Esophagus (tissue), 2 donors: ENCODE results near the gene HPSE2. TPM values are rescaled to one million over a fixed set of nuclear protein-coding genes. Genes with fewer than 3 reads are reported as not detected.

ENCODE experiments used
- H3K27ac ChIP-seq, 2 donors: one replicate each; pipeline ENCODE4 v1.5.1; 2013; ENCODE audit warnings: low read depth in 2 of 2, mild to moderate bottlenecking in 2 of 2, inconsistent platforms in 1 of 2, low read length in 1 of 2, moderate library complexity in 1 of 2
- H3K27me3 ChIP-seq, 2 donors: one replicate each; pipeline ENCODE4 v1.6.1; 2013; ENCODE audit warnings: low read length in 2 of 2, control low read depth in 1 of 2, mild to moderate bottlenecking in 1 of 2; ENCODE audit not compliant: insufficient read depth in 2 of 2, control insufficient read depth in 1 of 2
- H3K36me3 ChIP-seq, 2 donors: one replicate each; pipeline ENCODE4 v1.6.1; 2013; ENCODE audit warnings: low read length in 1 of 2; ENCODE audit not compliant: control insufficient read depth in 2 of 2, insufficient read depth in 2 of 2
- H3K4me1 ChIP-seq, 2 donors: one replicate each; pipeline ENCODE4 v1.6.1; 2013; ENCODE audit warnings: low read length in 1 of 2; ENCODE audit not compliant: control insufficient read depth in 2 of 2, insufficient read depth in 2 of 2
- H3K4me3 ChIP-seq, 2 donors: one replicate each; pipeline ENCODE4 v1.5.1; 2013; ENCODE audit warnings: low read length in 2 of 2, mild to moderate bottlenecking in 2 of 2, low read depth in 1 of 2, moderate library complexity in 1 of 2
- H3K9me3 ChIP-seq, 2 donors: one replicate each; pipeline ENCODE4 v1.6.1; 2013; ENCODE audit warnings: mild to moderate bottlenecking in 2 of 2, low read depth in 1 of 2, low read length in 1 of 2, moderate library complexity in 1 of 2; ENCODE audit not compliant: control insufficient read depth in 2 of 2, insufficient read depth in 1 of 2
- WGBS, 2 donors: extraction: QIAGEN DNeasy Blood & Tissue Kit; methylation state at CpG; one replicate each; pipeline ENCODE4 v1.1.7; 2013; 5-methylcytosine and 5-hydroxymethylcytosine counted together
- polyA plus RNA-seq, 2 donors: library from polyadenylated mRNA; stranded (reverse); fragments of 200-250 nt; gene quantifications; one replicate each; pipeline ENCODE4 v1.2.3, GENCODE V29; 2013
- donor health status: healthy with polysubstance abuse.
- donor health status: Bipolar disorder and iron deficiency.

Gene HPSE2
- polyA plus RNA-seq, 2 donors: 2.1 to 3.5 TPM

DNA sequence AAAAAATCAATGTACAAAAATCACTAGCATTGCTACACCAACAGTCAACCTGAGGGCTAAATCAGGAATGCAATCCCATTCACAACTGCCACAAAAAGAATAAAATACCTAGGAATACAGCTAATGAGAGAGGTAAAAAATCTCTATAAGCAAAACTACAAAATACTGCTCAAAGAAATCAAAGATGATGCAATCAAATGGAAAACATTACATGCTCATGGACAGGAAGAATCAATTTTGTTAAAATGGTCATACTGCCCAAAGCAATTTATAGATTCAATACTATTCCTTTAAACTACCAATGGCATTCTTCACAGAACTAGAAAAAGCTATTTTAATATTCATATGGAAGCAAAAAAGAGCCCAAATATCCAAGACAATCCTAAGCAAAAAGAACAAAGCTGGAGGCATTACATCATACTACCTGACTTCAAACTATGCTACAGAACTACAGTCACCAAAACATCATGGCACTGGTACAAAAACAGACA lies 116.3 kb downstream of the HPSE2 start:
- Histone ChIP-seq H3K4me3 (no peak overlapping the region), H3K27ac (no peak overlapping the region), H3K36me3 (no peaks in the 10 kb centered on the region), H3K4me1 (no peaks in the 10 kb centered on the region), H3K9me3 (no peaks in the 10 kb centered on the region), H3K27me3 (no peaks in the 10 kb centered on the region)

- Histone ChIP-seq H3K27ac (no peak overlapping the region), H3K4me3 (no peak overlapping the region), H3K4me1 (no peaks in the 10 kb centered on the region), H3K9me3 (no peaks in the 10 kb centered on the region), H3K36me3 (no peaks in the 10 kb centered on the region), H3K27me3 (no peaks in the 10 kb centered on the region)
These were observed 119.9 kb downstream of the HPSE2 start for GRCh38 chr10:99115703-99116102.

DNA sequence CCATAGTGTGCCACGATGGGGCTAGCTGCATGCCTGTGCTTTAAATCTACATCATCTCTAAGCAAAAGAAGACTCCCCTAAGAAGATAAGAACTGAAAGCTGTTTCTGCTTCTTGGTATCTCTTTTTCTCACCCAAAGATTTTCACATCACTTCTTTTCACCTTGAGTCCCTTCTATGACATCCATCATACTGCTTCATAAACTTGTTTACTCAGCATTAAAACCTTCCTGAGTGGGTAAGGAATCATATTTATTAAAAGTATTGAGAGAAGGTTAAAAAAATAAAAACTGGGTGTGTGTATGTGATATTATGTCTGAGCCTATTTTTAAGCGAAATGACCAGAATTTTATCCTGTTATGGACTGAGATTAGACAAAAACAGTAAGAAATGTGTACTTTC lies 150.3 kb downstream of the HPSE2 start:
- H3K4me3 ChIP-seq: no peak overlapping the region
- no peaks in the 10 kb centered on the region for H3K27me3 ChIP-seq
- H3K9me3 ChIP-seq: no peaks in the 10 kb centered on the region
- no peaks in the 10 kb centered on the region for H3K36me3 ChIP-seq
- WGBS, 2 donors: 81 to 82% methylated on average over 2 of the region's 2 CpGs
- H3K4me1 ChIP-seq: no peaks in the 10 kb centered on the region
- H3K27ac ChIP-seq: no peak overlapping the region

GRCh38 chr10:99084161-99084560 lies 151.5 kb downstream of the HPSE2 start:
- 61 to 67% methylated on average over 3 of the region's 3 CpGs for WGBS, 2 donors
- H3K4me1 ChIP-seq: no peaks in the 10 kb centered on the region
- no peaks in the 10 kb centered on the region for H3K36me3 ChIP-seq
- peaks cover 0 to 3% of the 10 kb centered on the region in 2 donors for H3K9me3 ChIP-seq
- H3K27ac ChIP-seq: no peak overlapping the region
- H3K4me3 ChIP-seq: no peak overlapping the region
- H3K27me3 ChIP-seq: no peaks in the 10 kb centered on the region

DNA sequence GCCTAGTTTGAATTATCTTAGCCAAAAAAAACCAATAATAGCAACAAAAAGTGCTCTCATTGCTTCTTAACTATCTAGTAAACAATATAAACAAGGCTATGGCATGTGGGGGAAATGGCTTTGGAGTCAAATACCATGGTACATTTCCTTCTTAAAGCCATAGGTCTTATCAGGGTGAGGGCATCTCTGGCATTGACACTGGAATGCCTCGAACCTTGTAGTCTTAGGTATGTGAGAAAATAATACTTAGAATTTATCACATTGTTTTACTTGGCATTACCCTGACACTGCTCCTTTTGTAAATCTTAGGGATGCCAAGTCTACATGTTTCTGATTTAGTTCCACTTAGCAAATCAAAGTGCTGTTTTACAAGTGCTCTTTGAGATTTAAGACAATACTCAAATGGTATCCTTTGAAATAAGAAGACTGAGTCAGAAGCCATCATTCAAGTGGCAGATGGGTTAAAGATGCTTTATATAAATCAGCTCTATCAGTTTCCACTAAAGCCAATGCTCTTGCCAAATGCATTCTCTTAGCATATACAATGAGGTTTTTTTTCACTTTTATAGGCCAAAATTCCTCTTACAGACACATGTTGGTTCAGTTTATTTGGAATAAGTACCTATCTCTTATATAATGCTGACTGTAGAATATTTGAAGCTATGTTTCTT lies 155.2 kb downstream of the HPSE2 start:
- Histone ChIP-seq H3K27me3 (no peaks in the 10 kb centered on the region), H3K9me3 (peaks cover 0 to 3% of the 10 kb centered on the region in 2 donors), H3K4me3 (no peak overlapping the region), H3K27ac (no peak overlapping the region), H3K36me3 (no peaks in the 10 kb centered on the region), H3K4me1 (no peaks in the 10 kb centered on the region)
- 37 to 55% methylated on average over 1 of the region's 1 CpG for WGBS, 2 donors

- H3K9me3 ChIP-seq: no peaks in the 10 kb centered on the region
- H3K4me1 ChIP-seq: no peaks in the 10 kb centered on the region
- no peak overlapping the region for H3K4me3 ChIP-seq
- H3K27ac ChIP-seq: no peak overlapping the region
- no peaks in the 10 kb centered on the region for H3K36me3 ChIP-seq
- H3K27me3 ChIP-seq: no peaks in the 10 kb centered on the region
These were observed 173.1 kb downstream of the HPSE2 start for GRCh38 chr10:99062591-99062990.

GRCh38 chr10:99058762-99059161 lies 176.9 kb downstream of the HPSE2 start:
- H3K4me1 ChIP-seq: no peaks in the 10 kb centered on the region
- H3K36me3 ChIP-seq: no peaks in the 10 kb centered on the region
- H3K9me3 ChIP-seq: no peaks in the 10 kb centered on the region
- H3K4me3 ChIP-seq: no peak overlapping the region
- no peak overlapping the region for H3K27ac ChIP-seq
- no peaks in the 10 kb centered on the region for H3K27me3 ChIP-seq

- Histone ChIP-seq H3K4me3 (no peak overlapping the region), H3K9me3 (no peaks in the 10 kb centered on the region), H3K4me1 (no peaks in the 10 kb centered on the region), H3K27ac (no peak overlapping the region), H3K27me3 (no peaks in the 10 kb centered on the region), H3K36me3 (no peaks in the 10 kb centered on the region)
- 51 to 53% methylated on average over 4 of the region's 4 CpGs for WGBS, 2 donors
These were observed 177.5 kb downstream of the HPSE2 start for GRCh38 chr10:99057936-99058690.

DNA sequence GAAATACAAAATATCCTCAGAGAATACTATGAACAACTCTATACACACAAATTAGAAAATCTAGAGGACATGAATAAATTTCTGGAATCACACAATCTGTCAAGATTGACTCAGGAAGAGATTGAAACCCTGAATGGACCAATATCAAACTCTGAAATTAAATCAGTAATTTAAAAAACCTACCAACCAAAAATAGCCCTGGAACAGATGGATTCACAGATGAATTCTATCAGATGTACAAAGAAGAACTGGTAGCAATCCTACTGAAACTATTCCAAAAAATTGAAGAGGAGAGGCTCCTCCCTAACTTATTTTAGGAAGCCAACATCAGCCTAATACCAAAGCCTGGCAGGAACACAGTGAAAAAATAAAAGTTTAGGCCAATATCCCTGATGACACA lies 190.0 kb downstream of the HPSE2 start:
- Histone ChIP-seq H3K4me3 (no peak overlapping the region), H3K9me3 (peaks cover 3 to 8% of the 10 kb centered on the region in 2 donors), H3K27ac (no peak overlapping the region), H3K4me1 (no peaks in the 10 kb centered on the region), H3K27me3 (no peaks in the 10 kb centered on the region), H3K36me3 (no peaks in the 10 kb centered on the region)
